Measurements from ENCODE around the gene TLR7.

TLR7 gene

GRCh38 chrX:12891171-12891570 lies 24.3 kb downstream of the TLR7 start:
- no peak for DNase-seq (ENCODE audit: low read depth in 3 of 3)

- DNase-seq (ENCODE audit: low read depth in 3 of 3) = no peak
Observed at GRCh38 chrX:12891915-12892506, 25.1 kb downstream of the TLR7 start.

GRCh38 chrX:12892716-12893115 lies 25.8 kb downstream of the TLR7 start:
- no peak for DNase-seq (ENCODE audit: low read depth in 3 of 3)

GRCh38 chrX:12894074-12895030 lies 27.5 kb downstream of the TLR7 start:
- peak in 1 of 3 experiments; percentile 23 for DNase-seq (ENCODE audit: low read depth in 3 of 3)

- DNase-seq (ENCODE audit: low read depth in 3 of 3) = no peak
Observed at GRCh38 chrX:12895866-12896265, 29.0 kb downstream of the TLR7 start.

GRCh38 chrX:12896935-12897334 lies 30.1 kb downstream of the TLR7 start:
- no peak for DNase-seq (ENCODE audit: low read depth in 3 of 3)

GRCh38 chrX:12898073-12898472 lies 31.2 kb downstream of the TLR7 start:
- peak in 1 of 3 experiments; percentile 3 for DNase-seq (ENCODE audit: low read depth in 3 of 3)

- no peak for DNase-seq (ENCODE audit: low read depth in 3 of 3)
Observed at GRCh38 chrX:12899506-12899905, 32.6 kb downstream of the TLR7 start.

- DNase-seq (ENCODE audit: low read depth in 3 of 3) = peak; percentile 29 to 61 (median 36)
Observed at GRCh38 chrX:12901486-12901885, 34.6 kb downstream of the TLR7 start.

- no peak for DNase-seq (ENCODE audit: low read depth in 3 of 3)
Observed at GRCh38 chrX:12903646-12904045, 36.8 kb downstream of the TLR7 start.

- DNase-seq (ENCODE audit: low read depth in 3 of 3) = no peak
Observed at GRCh38 chrX:12906046-12906761, 39.3 kb downstream of the TLR7 start, which contains the start of gene TLR8. TLR8 (plus strand) TSS chrX:12906620; CDS start chrX:12906707, 87 bp downstream.

- no peak for DNase-seq (ENCODE audit: low read depth in 3 of 3)
Observed at GRCh38 chrX:12910423-12911121, 43.7 kb downstream of the TLR7 start.

GRCh38 chrX:12911122-12911470 lies 44.2 kb downstream of the TLR7 start:
- no peak for DNase-seq (ENCODE audit: low read depth in 3 of 3)

- no peak for DNase-seq (ENCODE audit: low read depth in 3 of 3)
Observed at GRCh38 chrX:12912791-12913482, 46.1 kb downstream of the TLR7 start.

- DNase-seq (ENCODE audit: low read depth in 3 of 3) = no peak
Observed at GRCh38 chrX:12917753-12918152, 50.9 kb downstream of the TLR7 start.

- DNase-seq (ENCODE audit: low read depth in 3 of 3) = no peak
Observed at GRCh38 chrX:12919051-12919450, 52.2 kb downstream of the TLR7 start.

GRCh38 chrX:12919620-12920019 lies 52.7 kb downstream of the TLR7 start:
- no peak for DNase-seq (ENCODE audit: low read depth in 3 of 3)

- DNase-seq (ENCODE audit: low read depth in 3 of 3) = no peak
Observed at GRCh38 chrX:12920990-12921389, 54.1 kb downstream of the TLR7 start.

GRCh38 chrX:12921886-12922598 lies 55.2 kb downstream of the TLR7 start:
- DNase-seq (ENCODE audit: low read depth in 3 of 3) = no peak

- DNase-seq (ENCODE audit: low read depth in 3 of 3) = no peak
Observed at GRCh38 chrX:12922599-12922919, 55.7 kb downstream of the TLR7 start.

GRCh38 chrX:12929701-12930100 lies 62.8 kb downstream of the TLR7 start:
- DNase-seq (ENCODE audit: low read depth in 3 of 3) = no peak

All from stimulated activated CD4-positive, alpha-beta T cell treated with anti-CD3 and anti-CD28 coated beads, TNF-alpha, amount 100 ng/mL, for 24 hours (primary cell).